Smooth muscle cell of the brain vasculature (primary cell): ENCODE results near the gene MYRIP.
A peak's percentile ranks its signal among the peaks of the same experiment; 100 is the strongest.
"Not testable (repeated sequence)": the region's sequence is repeated elsewhere in the genome, so short reads cannot be mapped to it uniquely, and the experiment has no call there.

ENCODE experiments used
- DNase-seq: peaks from one replicate; pipeline ENCODE4 v3.0.0-alpha.2; 2012; ENCODE audit warnings: low read depth, low spot score

Gene MYRIP

GRCh38 chr3:40129510-40129909, 320.1 kb downstream of the MYRIP start:
- no peak for DNase-seq

GRCh38 chr3:40129981-40130380, 320.6 kb downstream of the MYRIP start:
- DNase-seq: no peak

GRCh38 chr3:40130721-40131120, 321.3 kb downstream of the MYRIP start:
- no peak for DNase-seq

GRCh38 chr3:40133886-40134575, 324.6 kb downstream of the MYRIP start:
- DNase-seq: not testable (repeated sequence)

- no peak for DNase-seq
These were observed 328.3 kb downstream of the MYRIP start for GRCh38 chr3:40137591-40138295.

- no peak for DNase-seq
These were observed 334.1 kb downstream of the MYRIP start for GRCh38 chr3:40143283-40144090.

- no peak for DNase-seq
These were observed 339.4 kb downstream of the MYRIP start for GRCh38 chr3:40148827-40149226.

GRCh38 chr3:40152482-40153133, 343.2 kb downstream of the MYRIP start:
- DNase-seq: no peak

GRCh38 chr3:40160933-40161332, 351.5 kb downstream of the MYRIP start:
- DNase-seq: no peak

GRCh38 chr3:40162616-40163015, 353.2 kb downstream of the MYRIP start:
- DNase-seq: no peak

- DNase-seq: no peak
These were observed 357.6 kb downstream of the MYRIP start for GRCh38 chr3:40166997-40167396.

GRCh38 chr3:40167958-40168357, 358.5 kb downstream of the MYRIP start:
- DNase-seq: no peak

- DNase-seq: no peak
These were observed 360.6 kb downstream of the MYRIP start for GRCh38 chr3:40169983-40170382.

GRCh38 chr3:40170395-40170794, 361.0 kb downstream of the MYRIP start:
- DNase-seq: no peak

- no peak for DNase-seq
These were observed 363.2 kb downstream of the MYRIP start for GRCh38 chr3:40172560-40172959.

GRCh38 chr3:40173227-40173721, 363.9 kb downstream of the MYRIP start:
- no peak for DNase-seq

GRCh38 chr3:40178012-40178594, 368.7 kb downstream of the MYRIP start:
- no peak for DNase-seq

GRCh38 chr3:40179016-40179415, 369.6 kb downstream of the MYRIP start:
- peak; percentile 32 for DNase-seq

- no peak for DNase-seq
These were observed 371.8 kb downstream of the MYRIP start for GRCh38 chr3:40181182-40181581.

GRCh38 chr3:40185029-40185695, 375.8 kb downstream of the MYRIP start:
- no peak for DNase-seq

GRCh38 chr3:40186508-40186907, 377.1 kb downstream of the MYRIP start:
- DNase-seq: no peak
